ENCODE measurements around the gene PEX14. TPM values are rescaled to one million over a fixed set of nuclear protein-coding genes. Genes with fewer than 3 reads are reported as not detected.

Gene PEX14
- total and polyA plus RNA-seq, 2 donors (not counting 3 experiments of a cell fraction or from before 2014, with no cell fraction given) = 19.5 to 26.5 TPM

GRCh38 chr1:10649517-10650201, 174.9 kb downstream of the PEX14 start:
- Histone ChIP-seq H3K9ac (replicated peaks; ENCODE audit: extremely low read depth, insufficient read depth, low read length) (no peak overlapping the region), H3K27ac (ENCODE audit: insufficient read depth, low read depth, low read length) (no peak overlapping the region), H3K4me2 (ENCODE audit: insufficient read depth, low read length) (no peak overlapping the region), H3K9me3 (replicated peaks; ENCODE audit: control insufficient read depth, insufficient read depth, low read length) (no peaks in the 10 kb centered on the region), H3K9me1 (replicated peaks; ENCODE audit: control insufficient read depth, extremely low read depth, insufficient read depth, low read length) (no peaks in the 10 kb centered on the region), H3K4me3 (replicated peaks in 1 of 3; ENCODE audit: insufficient read depth in 1 of 3, low read depth in 1 of 3, low read length in 3 of 3) (no peak overlapping the region), H3K79me2 (ENCODE audit: control insufficient read depth, insufficient read depth, low read length) (no peaks in the 10 kb centered on the region), H4K20me1 (replicated peaks; ENCODE audit: control insufficient read depth, extremely low read depth, insufficient read depth, low read length) (no peaks in the 10 kb centered on the region), H3K4me1 (ENCODE audit: control insufficient read depth, extremely low read depth, insufficient read depth, low read length) (peaks cover 2% of the 10 kb centered on the region), H2AFZ (ENCODE audit: low read depth, low read length) (no peak overlapping the region), H3K27me3 (ENCODE audit: control insufficient read depth in 2 of 2, insufficient read depth in 2 of 2, low read length in 2 of 2) (no peaks in the 10 kb centered on the region), H3K36me3 (ENCODE audit: control insufficient read depth in 2 of 2, extremely low read depth in 1 of 2, insufficient read depth in 2 of 2, low read length in 2 of 2) (no peaks in the 10 kb centered on the region)
- DNase-seq (ENCODE audit: low read depth, low spot score) (no peak), FAIRE-seq (no peak)
- dilution Hi-C loops (cut with MboI; ENCODE audit: extremely low pct_ligation_motif_present, low sequenced_read_pairs) = no loop called here
- TF ChIP-seq EZH2 (IDR thresholded peaks at IDR 0.05; ENCODE audit: borderline replicate concordance, low read depth, low read length, severe bottlenecking) (no peak), POLR2A (IDR thresholded peaks at IDR 0.05; ENCODE audit: low read depth, low read length) (no peak), POLR2AphosphoS5 (IDR thresholded peaks at IDR 0.05; ENCODE audit: insufficient read depth, low read depth, low read length) (no peak), MAX (IDR thresholded peaks at IDR 0.05; ENCODE audit: insufficient read depth, insufficient read length) (no peak), CTCF (IDR thresholded peaks at IDR 0.05; ENCODE audit: extremely low read depth in 1 of 2, insufficient read depth in 1 of 2, low read depth in 1 of 2, low read length in 2 of 2) (no peak), GATA2 (IDR thresholded peaks at IDR 0.05; ENCODE audit: insufficient read depth, insufficient read length, low read depth, low read length) (no peak), MYC (IDR thresholded peaks at IDR 0.05; ENCODE audit: low read depth, low read length) (no peak), JUN (IDR thresholded peaks at IDR 0.05; ENCODE audit: borderline replicate concordance, insufficient read depth, insufficient read length, low read depth) (no peak), FOS (IDR thresholded peaks at IDR 0.05; ENCODE audit: borderline replicate concordance, insufficient read depth, low read length) (no peak)
- BruUV-seq (replicated peaks) = no TSS peak
- ChIA-PET CTCF (no interaction called here), POLR2A (no interaction called here)
- intact Hi-C loops (cut with micrococcal nuclease) = no loop called here

All from endothelial cell of umbilical vein (primary cell).